ENCODE results near the gene RDX.

DNA sequence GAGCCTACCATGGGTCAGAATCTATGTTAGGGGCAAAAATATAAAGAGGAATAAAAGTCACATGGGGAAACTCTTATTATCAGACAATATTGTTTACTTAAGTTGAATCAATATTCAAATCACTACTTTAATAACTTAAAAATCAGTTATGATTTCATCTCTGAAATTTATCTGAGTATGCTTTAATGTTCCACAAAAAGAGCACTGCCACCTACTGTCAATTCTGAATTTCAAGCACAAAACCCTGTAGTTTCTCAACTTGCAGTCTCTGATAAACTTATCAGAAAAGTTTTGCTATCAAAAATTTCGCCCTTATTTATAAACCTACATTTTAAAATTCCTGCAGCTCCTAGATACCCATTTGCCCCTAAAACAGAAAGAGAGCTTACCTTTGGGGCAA lies 47.3 kb downstream of the RDX start:
- TF ChIP-seq EZH2 (optimal IDR thresholded peaks at IDR 0.05; ENCODE audit: low read depth, low read length) (no peak), EZH2phosphoT487 (IDR thresholded peaks at IDR 0.05; ENCODE audit: low read length) (no peak)
- TF ChIP-seq, protein P1, sequence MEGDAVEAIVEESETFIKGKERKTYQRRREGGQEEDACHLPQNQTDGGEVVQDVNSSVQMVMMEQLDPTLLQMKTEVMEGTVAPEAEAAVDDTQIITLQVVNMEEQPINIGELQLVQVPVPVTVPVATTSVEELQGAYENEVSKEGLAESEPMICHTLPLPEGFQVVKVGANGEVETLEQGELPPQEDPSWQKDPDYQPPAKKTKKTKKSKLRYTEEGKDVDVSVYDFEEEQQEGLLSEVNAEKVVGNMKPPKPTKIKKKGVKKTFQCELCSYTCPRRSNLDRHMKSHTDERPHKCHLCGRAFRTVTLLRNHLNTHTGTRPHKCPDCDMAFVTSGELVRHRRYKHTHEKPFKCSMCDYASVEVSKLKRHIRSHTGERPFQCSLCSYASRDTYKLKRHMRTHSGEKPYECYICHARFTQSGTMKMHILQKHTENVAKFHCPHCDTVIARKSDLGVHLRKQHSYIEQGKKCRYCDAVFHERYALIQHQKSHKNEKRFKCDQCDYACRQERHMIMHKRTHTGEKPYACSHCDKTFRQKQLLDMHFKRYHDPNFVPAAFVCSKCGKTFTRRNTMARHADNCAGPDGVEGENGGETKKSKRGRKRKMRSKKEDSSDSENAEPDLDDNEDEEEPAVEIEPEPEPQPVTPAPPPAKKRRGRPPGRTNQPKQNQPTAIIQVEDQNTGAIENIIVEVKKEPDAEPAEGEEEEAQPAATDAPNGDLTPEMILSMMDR (IDR thresholded peaks at IDR 0.05; ENCODE audit: low read length) = no peak
